Panc1 (cell line): ENCODE data around the gene PADI1. TPM values are rescaled to one million over a fixed set of nuclear protein-coding genes. Genes with fewer than 3 reads are reported as not detected.

Experiments
- ATAC-seq: fragments of 200-7000 bp; cut with Tn5 transposase; 2 replicates; pipeline ENCODE4 v1.9.1; 2020; ENCODE audit warnings: mild to moderate bottlenecking, moderate library complexity
- BruUV-seq: library from RNA; stranded (reverse); fragments of 400-500 nt; replicated peaks from 2 replicates; lab custom pipeline; 2021; lab: Mats Ljungman, UMichigan
- CTCF ChIA-PET: fragments of 300-600 bp; sonication (Branson Sonifier 250); formaldehyde crosslinking; loops from one replicate; lab custom pipeline; 2022; ENCODE audit warnings: antibody characterized with exemption; lab: Charles Lee
- POLR2A ChIA-PET: fragments of 300-600 bp; sonication (Branson Sonifier 250); formaldehyde crosslinking; loops from one replicate; lab custom pipeline; 2022; ENCODE audit warnings: antibody characterized with exemption; lab: Charles Lee
- DNase-seq: peaks from one replicate; pipeline ENCODE4 v3.0.0-alpha.2; 2010; ENCODE audit warnings: low read depth, low spot score
- H3K27ac ChIP-seq: 2 replicates; pipeline ENCODE4 v1.5.1; 2011; ENCODE audit warnings: mild to moderate bottlenecking, low read length, inconsistent platforms
- H3K27me3 ChIP-seq: fragments of 200-500 bp; sonication (Bioruptor generic); 2 replicates; pipeline ENCODE4 v1.6.0; 2014; ENCODE audit warnings: low read length, inconsistent platforms; ENCODE audit not compliant: control insufficient read depth, insufficient read depth
- H3K36me3 ChIP-seq: fragments of 200-500 bp; sonication (Bioruptor generic); 2 replicates; pipeline ENCODE4 v1.5.1; 2014; ENCODE audit warnings: inconsistent platforms, mild to moderate bottlenecking, low read length, moderate library complexity; ENCODE audit not compliant: control insufficient read depth, insufficient read depth
- H3K4me1 ChIP-seq: 2 replicates; pipeline ENCODE4 v1.5.1; 2011; ENCODE audit warnings: inconsistent platforms, mild to moderate bottlenecking, low read length, moderate library complexity; ENCODE audit not compliant: control insufficient read depth, insufficient read depth
- H3K4me3 ChIP-seq, 2 experiments: 2 replicates each; pipeline ENCODE4 v1.5.1; 2011 to 2012; ENCODE audit warnings: low read depth in 2 of 2, low read length in 2 of 2, mild to moderate bottlenecking in 2 of 2, inconsistent platforms in 1 of 2, moderate library complexity in 1 of 2
- H3K9me3 ChIP-seq: fragments of 200-500 bp; sonication (Bioruptor generic); 2 replicates; pipeline ENCODE4 v1.5.1; 2014; ENCODE audit warnings: low read depth, mild to moderate bottlenecking, inconsistent platforms, low read length, moderate library complexity; ENCODE audit not compliant: control insufficient read depth, insufficient read depth
- CTCF ChIP-seq: fragments of 450-650 bp; IDR thresholded peaks from 2 replicates; pipeline ENCODE4 v1.5.1; 2017; ENCODE audit warnings: mild to moderate bottlenecking
- POLR2AphosphoS5 ChIP-seq: IDR thresholded peaks from 2 replicates; pipeline ENCODE4 v1.6.1; 2012; ENCODE audit warnings: mild to moderate bottlenecking, low read depth, low read length, moderate library complexity
- REST ChIP-seq, 2 experiments: IDR thresholded peaks; 2 replicates each; pipeline ENCODE4 v1.6.1; 2011 to 2012; ENCODE audit warnings: low read depth in 2 of 2, control low read depth in 1 of 2, low read length in 1 of 2, mild to moderate bottlenecking in 1 of 2, moderate library complexity in 1 of 2; ENCODE audit not compliant: insufficient read depth in 1 of 2
- SIN3A ChIP-seq: IDR thresholded peaks from 2 replicates; pipeline ENCODE4 v1.6.1; 2012; ENCODE audit warnings: low read depth, mild to moderate bottlenecking, low read length, moderate library complexity, borderline replicate concordance; ENCODE audit not compliant: insufficient read depth
- TCF7L2 ChIP-seq: IDR thresholded peaks from 2 replicates; pipeline ENCODE4 v1.6.1; 2011; ENCODE audit warnings: mild to moderate bottlenecking, low read depth, low read length, inconsistent platforms
- in situ Hi-C: cut with HindIII; loops from 2 replicates; pipeline ENCODE4 v1.10.0; 2016; ENCODE audit warnings: low sequenced_read_pairs, low pct_unique_long_range_greater_than_20kb
- intact Hi-C: fragments of 100-400 bp; cut with micrococcal nuclease; formaldehyde crosslinking; loops from one replicate; pipeline ENCODE4 v1.10.0; 2022; ENCODE audit not compliant: unreplicated experiment
- total RNA-seq: library from RNA; stranded (reverse); gene quantifications from one replicate; pipeline ENCODE4 v1.2.1, GENCODE V29; 2021; ENCODE audit not compliant: unreplicated experiment

Gene PADI1
- total RNA-seq, 1 experiment from 2014 or later = 2.3 TPM

GRCh38 chr1:17184161-17184665, 20.7 kb upstream of the PADI1 start:
- intact Hi-C loops = no loop called here
- no peak for ATAC-seq
- in situ Hi-C loops = no loop called here
- CTCF ChIA-PET = no interaction called here
- no peak overlapping the region for H3K4me3 ChIP-seq
- peak overlapping the region; percentile 84 for H3K27ac ChIP-seq
- H3K9me3 ChIP-seq = peaks cover 9% of the 10 kb centered on the region; the same call in 1 of the 2 replicates
- no peak for DNase-seq
- no TSS peak for BruUV-seq
- TF ChIP-seq SIN3A (no peak), TCF7L2 (no peak), POLR2AphosphoS5 (no peak), REST (IDR thresholded peaks at IDR 0.05; ENCODE audit: insufficient read depth in 1 of 2, low read depth in 2 of 2, low read length in 1 of 2) (no peak), CTCF (no peak)
- peaks cover 32% of the 10 kb centered on the region for H3K4me1 ChIP-seq
- POLR2A ChIA-PET = interaction anchor here (0.6 to 0.7 kb wide), 2 partner anchors 17 to 237 kb away, joined by 3 to 6 read pairs; no protein-coding TSS in a partner anchor
- H3K36me3 ChIP-seq = no peaks in the 10 kb centered on the region
- H3K27me3 ChIP-seq = no peaks in the 10 kb centered on the region

GRCh38 chr1:17184822-17185484, 20.0 kb upstream of the PADI1 start:
- no peaks in the 10 kb centered on the region for H3K36me3 ChIP-seq
- H3K4me3 ChIP-seq = no peak overlapping the region
- BruUV-seq = no TSS peak
- in situ Hi-C loops (no loop called here), intact Hi-C loops (no loop called here)
- H3K9me3 ChIP-seq = peaks cover 9% of the 10 kb centered on the region; the same call in 1 of the 2 replicates
- TF ChIP-seq REST (IDR thresholded peaks at IDR 0.05; ENCODE audit: insufficient read depth in 1 of 2, low read depth in 2 of 2, low read length in 1 of 2) (no peak), CTCF (no peak)
- DNase-seq (no peak), ATAC-seq (peak; percentile 47)
- peaks cover 32% of the 10 kb centered on the region for H3K4me1 ChIP-seq
- no peaks in the 10 kb centered on the region for H3K27me3 ChIP-seq
- ChIA-PET CTCF (no interaction called here), POLR2A (interaction anchor here (0.7 kb wide), 1 partner anchor 236 kb away, joined by 6 read pairs; no protein-coding TSS in a partner anchor)
- H3K27ac ChIP-seq = peak overlapping the region; percentile 89
